NCI-H524 (cell line): ENCODE results near the gene SRGAP1.
A peak's percentile ranks its signal among the peaks of the same experiment; 100 is the strongest.
"Not testable (repeated sequence)": the region's sequence is repeated elsewhere in the genome, so short reads cannot be mapped to it uniquely, and the experiment has no call there.

Experiments used
- DNase-seq, 2 experiments: peaks; one replicate each; lab custom pipeline; 2025; lab: John Stamatoyannopoulos, UW

Gene SRGAP1

DNA sequence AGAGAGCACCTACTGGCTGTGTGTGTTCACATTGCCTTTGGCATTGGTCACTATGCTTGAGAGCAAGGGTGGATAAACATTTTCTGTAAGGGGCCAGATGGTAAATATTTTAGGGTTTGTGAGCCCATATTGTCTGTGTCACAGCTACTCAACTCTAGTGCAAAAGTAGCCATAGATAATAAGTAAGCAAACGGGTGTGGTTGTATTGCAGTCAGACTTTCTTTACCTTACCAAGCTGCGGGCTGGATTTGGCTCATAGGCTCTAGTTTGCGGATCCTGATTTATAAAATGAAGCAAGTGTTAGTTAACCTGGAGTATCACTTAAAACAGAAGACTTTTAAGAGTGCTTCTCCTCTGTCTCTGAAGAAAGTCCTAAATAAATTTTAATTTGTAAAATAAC lies 208.6 kb downstream of the SRGAP1 start:
- peak in 1 of 2 experiments; percentile 9 for DNase-seq

DNA sequence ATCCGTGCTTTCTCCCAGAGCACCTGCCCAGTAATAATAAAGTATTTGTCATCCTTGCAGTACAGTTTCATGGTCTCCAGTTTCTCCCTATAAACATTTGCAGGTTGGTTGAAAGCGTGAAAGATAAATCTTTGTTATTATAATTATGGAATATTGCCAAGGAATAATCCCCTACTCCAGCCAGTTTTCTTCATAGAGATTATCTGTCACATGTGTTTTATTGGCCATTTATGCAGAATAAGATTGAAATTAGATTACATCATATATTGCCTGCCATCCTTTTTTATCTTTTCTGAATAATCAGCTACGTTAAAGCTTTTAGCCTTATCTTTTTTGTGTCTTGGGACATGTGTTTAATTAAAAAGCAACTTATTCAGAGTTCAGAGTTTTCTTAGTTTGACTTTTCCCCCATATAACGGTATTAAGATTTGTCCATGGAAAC lies 209.6 kb downstream of the SRGAP1 start:
- peak in 1 of 2 experiments; percentile 60 for DNase-seq

DNA sequence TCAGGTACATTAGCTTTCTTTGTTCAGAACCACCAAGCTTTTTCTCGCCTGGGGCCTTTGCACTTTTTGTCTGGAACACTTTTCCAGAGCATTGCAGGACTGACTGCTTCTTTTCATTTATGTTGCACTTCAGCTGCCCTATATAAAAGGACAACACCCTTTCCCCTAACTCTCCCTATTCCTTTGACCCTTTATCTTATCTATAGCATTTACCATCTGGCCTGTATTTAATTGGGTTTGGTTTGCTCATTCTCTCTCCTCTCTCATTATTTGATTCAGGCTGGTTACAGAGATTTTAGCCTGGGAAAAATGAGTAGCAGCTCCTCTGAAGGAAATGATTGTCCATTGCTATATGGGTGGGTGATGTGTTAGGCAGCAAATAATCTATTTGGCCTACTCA lies 212.2 kb downstream of the SRGAP1 start:
- DNase-seq = peak in 1 of 2 experiments; percentile 9

DNA sequence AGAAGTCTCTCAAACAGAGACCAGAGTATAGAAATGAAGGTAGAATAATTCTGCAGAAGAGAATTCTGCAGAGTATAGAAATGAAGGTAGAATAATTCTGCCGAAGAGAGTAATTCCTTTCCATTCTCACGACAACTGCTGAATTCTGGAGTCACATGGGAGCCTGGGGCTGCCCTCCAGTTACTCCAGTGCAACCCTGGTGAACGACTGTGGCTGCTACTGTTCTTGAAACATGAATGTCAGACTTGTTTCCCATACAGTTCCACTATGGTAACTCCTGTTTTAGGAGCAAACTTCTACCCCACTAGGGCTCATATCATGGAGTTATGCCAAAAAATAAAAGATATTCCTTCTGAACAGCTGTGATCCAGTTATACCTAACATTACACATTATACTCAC lies 213.2 kb downstream of the SRGAP1 start:
- DNase-seq = peak in 1 of 2 experiments; percentile 4

DNA sequence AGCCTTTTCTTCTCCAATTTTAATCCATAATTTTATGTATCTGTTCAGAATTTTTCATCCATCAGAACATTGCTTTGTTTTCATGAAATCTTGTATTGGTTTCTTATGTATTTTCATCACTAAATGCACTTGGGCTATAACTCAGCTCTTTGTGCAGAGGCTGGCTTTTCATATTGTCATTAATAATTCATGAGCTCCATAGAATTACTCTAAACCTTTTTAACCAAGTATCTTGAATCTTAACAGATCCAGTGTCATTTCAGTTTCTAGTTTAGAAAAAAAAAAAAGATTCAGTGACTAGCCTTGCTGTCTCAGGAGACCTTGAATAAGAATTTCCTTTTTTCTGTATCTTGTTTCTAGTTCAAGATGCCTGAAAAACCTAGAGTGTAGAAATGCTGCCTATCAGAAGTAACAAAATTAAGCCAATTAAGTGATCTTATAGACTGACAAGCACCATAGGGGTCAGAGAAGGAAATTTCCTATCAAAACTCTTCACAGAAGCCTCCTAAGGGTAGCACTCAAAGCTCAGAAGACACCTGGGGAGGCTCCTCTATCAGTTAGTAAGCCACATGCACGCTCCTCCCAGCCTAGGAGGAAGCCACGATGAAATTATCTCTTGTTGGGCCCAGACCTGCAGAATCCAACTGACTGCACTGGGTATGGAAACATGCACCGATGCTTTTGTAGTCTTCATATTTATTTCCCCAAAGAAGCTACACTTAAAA lies 214.2 kb downstream of the SRGAP1 start:
- peak in 1 of 2 experiments; percentile 42 for DNase-seq

DNA sequence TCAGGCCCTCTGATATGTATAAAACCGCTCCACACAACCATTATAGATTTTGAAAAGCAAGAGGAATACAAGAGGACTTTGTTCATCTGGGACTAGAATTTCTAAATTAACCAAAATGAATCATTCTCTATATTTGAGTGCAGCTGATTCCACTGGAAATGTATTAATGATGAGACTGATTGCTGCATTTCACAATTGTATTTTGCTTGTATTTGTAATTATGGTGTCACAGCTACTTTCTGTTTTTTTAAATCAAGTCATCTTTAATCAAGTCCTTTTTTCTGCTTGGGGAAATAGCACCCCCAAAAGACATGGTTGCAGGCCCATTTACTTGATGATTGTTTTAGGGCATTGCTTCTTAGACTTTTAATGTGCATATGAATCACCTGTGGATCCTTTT lies 215.2 kb downstream of the SRGAP1 start:
- no peak for DNase-seq

DNA sequence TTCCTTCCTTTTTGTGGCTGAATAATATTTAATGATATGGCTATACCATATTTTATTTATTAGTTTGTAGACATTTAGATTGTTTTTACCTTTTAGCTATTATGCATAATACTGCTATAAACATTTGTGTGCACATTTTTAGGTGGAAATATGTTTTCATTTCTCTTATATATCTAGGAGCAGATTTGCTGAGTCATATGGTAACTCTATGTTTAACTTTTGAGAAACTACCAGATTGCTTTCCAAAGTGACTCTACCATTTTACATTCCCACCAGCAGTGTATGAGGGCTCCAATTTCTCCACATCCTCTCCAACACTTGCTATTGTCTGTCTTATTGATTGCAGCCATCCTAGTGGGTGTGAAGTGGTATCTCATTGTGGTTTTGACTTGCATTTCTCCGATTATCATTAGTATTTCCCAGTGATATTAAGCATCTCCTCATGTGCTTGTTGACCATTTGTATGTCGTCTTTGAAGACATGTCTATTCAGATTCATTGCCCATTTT lies 217.4 kb downstream of the SRGAP1 start:
- DNase-seq = no peak

DNA sequence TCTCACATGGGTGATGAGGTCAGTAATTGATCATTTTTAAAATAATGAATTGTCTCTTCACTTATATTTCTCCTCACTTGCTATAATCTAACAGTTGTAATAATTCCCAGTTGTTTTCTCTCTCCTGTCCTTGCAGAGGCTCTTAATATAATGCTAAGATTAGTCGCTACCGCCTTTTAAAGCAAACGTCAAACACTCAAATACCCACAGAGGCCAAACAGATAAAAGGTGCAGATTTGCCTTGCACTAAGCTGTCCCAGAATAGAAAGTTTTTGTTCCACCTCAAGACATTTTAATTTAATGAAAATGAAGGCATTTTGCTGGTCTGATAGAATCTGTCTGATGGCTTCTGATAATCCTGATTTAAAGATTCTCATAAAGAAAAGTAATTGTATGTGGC lies 218.6 kb downstream of the SRGAP1 start:
- no peak for DNase-seq

DNA sequence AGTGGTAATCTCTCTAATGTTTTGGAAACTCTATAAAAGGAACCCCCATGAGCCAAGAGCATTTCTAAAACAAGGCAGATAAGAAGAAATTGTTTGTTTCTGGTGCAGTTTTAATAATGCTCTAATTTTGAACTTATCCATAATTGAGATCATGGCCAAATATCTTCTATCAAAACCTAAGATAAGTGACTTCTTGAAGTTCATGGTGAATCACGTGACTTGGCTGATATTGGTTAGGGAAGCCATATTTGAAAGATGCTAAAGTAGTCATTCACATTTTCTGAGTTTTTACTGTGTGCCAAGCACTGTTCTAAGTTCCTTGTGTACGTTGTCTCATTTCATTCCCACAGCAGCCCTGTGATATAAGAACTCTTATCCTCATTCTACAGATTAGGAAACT lies 219.7 kb downstream of the SRGAP1 start:
- no peak for DNase-seq

DNA sequence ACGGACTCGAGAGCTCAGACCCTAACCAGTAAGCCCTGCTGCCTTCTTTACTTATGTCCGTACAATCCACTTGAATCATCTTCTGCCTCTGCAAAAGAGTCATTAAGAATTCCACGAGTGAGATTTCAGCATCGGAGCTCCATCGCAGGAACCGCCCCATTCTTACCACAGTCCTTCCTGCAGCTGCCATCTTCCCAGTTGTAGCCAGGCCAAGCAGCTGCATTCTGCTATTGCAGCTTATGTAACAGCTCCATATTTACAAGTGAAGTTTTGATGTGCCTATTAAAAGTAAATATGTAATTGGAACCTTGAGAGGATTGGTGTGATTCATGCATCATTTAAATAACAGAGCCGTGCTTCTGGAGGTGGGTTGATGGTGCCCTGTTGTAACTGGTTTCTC lies 220.2 kb downstream of the SRGAP1 start:
- no peak for DNase-seq

DNA sequence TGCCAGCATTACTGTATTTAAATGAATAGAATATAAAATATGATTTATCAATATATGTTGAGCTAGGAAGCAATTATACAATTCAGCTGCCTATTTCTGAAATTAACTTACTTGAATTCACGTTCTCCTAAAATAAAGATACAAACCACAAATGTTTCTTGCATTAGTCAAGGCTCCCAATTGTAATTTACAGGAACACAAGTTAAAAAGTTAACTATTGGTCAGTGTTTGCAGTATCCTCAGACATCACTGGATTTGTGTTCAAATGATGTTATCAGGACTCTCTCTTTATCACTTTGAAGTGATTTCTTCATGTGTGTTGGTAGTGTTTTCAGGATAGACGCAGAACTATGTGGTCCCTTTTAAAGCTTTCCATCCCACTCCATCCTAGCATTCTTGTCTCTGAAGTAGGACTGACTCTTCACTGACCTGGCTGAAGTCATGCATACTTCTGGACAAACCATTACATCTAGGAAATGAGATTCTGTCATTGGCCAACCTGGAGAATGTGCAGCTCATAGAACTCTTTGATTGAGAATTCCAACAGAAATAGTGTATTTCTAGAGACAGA lies 221.5 kb downstream of the SRGAP1 start:
- DNase-seq = no peak

DNA sequence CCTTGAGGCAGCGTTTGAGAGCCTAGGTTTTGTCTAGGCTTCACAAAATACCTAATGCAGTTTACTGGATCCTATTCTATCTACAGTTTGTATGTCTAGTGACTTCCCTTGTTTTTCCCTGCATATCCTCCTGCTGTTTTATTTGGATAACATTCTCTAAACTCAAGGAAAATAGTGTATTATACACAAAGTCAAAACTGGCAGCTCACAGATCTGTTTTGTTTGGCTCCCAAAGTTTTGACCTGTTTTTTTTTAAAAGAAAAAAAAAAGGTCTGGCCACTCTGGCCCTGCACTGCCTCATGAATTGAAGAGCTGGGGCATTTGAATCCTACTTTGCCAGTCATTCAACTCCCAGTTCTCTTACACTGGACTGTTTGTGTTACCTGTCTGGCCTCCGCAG lies 222.3 kb downstream of the SRGAP1 start:
- no peak for DNase-seq

DNA sequence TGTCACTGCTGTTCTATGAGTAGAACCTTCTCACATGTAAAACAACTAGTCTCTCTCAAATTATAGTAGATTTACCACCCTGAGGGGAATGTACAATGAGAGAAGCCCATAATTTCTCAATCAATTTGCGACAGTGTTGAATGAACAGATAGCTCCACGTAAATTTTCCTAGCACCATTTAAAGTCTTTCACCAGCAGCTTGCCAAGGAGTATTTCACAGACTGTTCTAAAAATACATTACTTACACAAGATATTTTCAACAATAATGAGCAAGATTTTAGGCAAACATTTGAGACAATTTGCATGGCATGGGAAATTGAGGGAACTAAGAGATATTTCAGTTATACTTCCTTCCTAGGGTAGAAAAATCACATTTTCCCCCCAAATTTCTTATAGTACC lies 226.0 kb downstream of the SRGAP1 start:
- no peak for DNase-seq

DNA sequence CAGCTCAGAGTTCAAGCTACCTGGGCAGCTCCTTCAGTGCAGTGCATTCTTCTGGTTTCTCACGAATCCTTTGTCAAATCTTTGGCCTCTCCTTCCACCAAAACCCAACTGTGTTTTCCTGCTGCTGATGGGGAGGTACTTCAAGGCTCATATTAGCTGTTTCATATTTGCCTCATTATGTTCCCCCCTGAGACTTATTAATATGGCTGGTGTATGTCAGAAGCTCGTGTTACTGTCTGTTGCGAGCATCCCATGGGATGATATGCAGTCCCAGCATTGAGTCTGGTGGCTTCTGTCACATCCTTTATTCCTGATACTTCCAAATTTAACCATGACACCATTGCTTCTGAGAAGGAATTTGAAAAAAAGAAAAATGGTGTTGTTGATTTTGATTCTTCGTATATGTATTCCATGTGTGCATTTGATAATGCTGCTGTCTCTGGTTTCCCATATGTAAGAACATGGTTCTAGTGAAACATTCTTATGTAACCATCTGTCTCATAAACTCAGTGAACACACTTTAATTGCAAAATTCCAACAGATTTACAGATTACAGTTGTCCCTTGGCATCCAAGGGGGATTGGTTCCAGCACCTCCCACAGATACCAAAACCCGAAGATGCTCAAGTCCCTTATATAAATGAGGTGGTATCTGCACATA lies 228.5 kb downstream of the SRGAP1 start:
- no peak for DNase-seq

DNA sequence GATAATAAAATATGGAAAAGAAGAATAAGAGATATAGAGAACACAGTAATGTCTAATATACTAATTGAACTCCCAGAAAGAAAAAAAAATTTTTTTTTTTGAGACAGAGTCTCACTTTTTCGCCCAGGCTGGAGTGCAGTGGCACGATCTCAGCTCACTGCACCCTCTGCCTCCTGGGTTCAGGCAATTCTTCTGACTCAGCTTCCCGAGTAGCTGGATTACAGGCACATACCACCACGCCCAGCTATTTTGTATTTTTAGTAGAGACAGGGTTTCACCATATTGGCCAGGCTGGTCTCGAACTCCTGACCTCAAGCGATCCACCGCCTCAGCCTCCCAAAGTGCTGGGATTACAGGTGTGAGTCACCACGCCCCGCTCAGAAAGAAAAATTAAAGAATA lies 232.1 kb downstream of the SRGAP1 start:
- DNase-seq = not testable (repeated sequence)

DNA sequence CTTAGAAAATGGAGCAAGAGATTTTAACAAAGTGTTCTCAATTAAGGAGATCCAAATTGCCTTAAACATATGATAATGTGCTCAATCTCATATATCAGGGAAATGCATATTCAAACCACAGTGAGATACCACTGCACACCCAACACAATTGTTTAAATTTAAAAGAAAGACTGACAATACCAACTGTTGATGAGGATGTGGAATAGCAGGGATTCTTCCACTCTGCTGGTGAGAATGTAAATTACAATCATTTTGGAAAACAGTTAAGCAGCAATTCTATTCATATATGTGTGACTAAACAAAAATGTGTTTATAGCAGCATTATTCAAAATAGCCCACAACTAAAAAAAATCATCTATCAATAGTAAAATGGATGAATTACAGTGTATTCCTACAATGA lies 233.4 kb downstream of the SRGAP1 start:
- peak in 1 of 2 experiments; percentile 6 for DNase-seq

DNA sequence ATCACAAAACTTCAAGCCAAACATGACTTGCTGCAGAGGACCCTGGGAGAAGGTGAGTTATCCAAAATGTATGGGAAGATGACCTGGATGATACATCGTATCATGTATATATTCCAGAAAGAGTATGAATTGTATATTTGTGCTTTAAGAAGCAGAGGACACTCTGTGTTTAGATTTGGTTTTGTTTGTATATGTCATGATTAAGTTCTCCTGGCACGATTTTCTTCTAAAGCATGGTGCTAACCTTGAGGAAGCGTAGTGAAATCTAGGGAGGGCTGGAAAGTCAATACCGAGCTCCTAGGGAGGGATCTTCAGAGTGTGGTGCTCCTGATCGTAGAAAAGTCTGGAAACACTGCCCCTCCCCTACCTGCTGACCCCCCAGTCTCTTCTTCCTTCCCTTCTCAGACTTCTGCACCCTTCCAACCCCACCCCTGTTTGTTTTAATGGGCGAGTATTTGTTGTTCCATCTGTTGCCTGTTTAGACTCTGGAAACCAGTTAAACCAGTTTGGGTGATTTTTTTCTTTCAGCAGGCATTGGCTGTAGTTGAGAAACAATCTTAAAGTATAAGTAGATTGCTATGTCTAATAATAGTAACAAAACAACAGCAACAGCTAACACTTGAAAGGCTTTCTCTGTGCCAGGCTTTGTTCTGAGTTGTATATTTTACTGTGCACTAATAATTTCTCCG lies 236.0 kb downstream of the SRGAP1 start:
- DNase-seq = no peak

DNA sequence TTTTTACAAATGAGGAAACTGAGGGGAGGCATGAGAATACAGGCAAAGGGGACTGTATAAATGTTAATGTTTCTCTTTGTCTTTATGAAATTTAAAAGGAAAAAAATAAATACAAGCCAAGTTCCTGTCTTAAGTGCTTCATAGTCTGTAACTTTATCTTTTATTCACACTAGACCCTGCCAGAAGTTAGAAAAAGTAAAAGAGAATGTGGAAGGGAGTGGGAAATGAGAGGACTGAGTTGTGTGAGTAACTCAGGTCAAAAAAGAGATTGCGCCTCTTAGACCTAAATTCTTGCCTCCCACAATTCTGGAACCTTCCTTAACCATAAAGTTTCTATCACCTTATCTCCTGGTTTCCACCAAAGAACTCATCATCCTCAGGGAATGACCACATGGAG lies 236.5 kb downstream of the SRGAP1 start:
- no peak for DNase-seq

DNA sequence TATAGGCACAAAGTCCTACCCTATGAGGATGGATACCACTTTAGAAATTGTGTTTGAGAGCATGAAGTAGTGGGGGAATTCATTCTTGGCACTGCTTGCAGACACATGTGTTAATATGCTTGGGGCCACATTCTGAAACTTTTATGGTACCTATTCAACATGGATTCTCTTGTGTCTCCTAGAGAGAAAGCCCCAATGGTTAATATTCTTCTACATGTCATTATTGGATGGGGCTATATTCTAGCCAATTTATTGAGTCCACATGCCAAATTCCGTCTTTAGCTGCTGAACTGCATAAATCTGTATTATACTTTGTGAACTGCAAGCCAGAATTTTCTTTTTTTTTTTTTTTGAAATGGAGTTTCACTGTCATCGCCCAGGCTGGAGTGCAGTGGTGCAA lies 237.6 kb downstream of the SRGAP1 start:
- no peak for DNase-seq

DNA sequence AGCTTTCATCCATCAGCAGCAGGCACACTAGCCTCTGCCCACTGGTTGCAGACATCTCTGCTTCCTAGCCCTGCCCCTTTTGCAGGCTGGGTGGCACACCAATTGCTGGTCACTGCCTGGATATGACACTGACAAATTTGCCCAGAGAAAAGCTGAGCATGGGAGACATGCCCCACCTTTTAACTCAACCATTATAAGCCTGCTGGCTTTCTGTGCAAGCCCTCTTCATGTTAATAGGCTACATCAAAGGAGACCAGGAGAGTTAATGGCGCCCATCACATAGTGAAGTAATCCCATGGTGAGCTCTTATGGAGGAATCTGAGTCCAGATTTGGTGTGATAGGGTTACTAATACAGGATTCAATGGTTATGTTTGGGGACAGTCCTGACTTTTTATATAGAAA lies 238.4 kb downstream of the SRGAP1 start:
- no peak for DNase-seq

DNA sequence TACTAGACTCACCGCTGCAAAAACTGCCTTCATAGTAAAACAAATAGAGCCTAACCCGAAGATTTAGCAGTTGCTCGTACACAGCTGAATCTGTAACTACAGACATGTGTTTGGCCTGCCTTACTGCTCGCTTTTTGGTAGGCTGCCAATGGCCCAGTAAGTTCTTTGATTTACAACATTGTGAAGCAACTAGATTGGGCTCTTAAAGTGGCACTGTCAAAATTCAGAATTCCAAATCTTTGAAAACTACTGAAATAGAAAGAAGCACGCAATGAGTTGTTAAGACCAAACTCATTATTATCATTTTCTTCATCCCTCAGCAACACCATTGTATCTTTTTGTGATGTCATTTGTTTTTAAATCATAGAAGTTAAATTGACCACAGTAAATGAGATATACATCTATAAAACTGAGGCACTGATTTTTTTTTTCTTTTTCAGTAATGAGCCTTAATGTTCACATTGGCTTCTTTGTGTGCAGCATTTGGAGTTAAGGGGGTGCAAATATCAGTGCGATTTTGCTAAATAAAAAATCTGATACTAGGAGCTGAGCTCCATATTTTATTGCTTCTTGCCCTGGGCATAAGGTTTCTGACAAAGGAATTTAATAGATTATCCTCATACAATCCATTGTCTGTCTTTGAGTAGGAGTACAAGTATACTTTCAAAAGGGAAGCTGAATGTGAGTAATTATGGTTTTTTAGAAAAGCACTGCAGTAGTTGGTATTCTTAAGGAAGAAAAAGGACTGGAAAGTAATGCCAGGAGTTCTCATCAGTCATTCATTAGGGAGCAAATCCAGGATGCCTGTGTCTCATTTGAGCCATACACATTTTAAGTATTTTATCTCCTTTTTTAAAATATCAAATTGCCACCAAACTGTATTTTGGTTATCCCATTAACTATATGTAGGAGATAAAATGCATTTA lies 239.0 kb downstream of the SRGAP1 start:
- DNase-seq = no peak
